PC-3 (cell line): ENCODE data around the gene GALNTL6.

ENCODE experiments used
- EZH2 ChIP-seq: fragments of 300-600 bp; sonication (generic); IDR thresholded peaks from one replicate; pipeline ENCODE4 v1.6.1; 2017; ENCODE audit warnings: antibody characterized with exemption, mild to moderate bottlenecking, low read length; ENCODE audit not compliant: unreplicated experiment
- TF ChIP-seq, protein P1 (sequence below): fragments of 300-600 bp; sonication (generic); conservative IDR thresholded peaks from 2 replicates; pipeline ENCODE4 v1.5.1; 2017; ENCODE audit warnings: antibody characterized with exemption, low read depth, mild to moderate bottlenecking, low read length

DNA sequence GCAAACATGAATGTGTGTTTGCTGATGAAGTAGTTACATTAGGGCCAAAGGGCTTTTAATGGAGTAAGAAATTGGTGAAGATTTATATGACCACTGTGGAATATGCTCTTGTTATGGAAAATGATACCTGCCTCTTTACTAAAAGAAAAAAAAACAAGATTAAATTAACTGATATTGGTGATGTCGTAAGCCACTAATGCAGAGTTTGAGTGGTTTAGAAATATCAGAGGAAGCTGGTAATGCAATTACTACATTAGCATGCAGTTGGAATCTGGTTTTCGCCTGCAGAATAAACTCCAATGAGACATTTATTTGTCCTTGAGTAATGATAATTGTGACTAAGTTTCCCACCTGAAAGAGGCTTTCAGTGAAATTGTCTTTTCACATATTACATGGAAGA lies 597.9 kb downstream of the GALNTL6 start:
- TF ChIP-seq, protein P1, sequence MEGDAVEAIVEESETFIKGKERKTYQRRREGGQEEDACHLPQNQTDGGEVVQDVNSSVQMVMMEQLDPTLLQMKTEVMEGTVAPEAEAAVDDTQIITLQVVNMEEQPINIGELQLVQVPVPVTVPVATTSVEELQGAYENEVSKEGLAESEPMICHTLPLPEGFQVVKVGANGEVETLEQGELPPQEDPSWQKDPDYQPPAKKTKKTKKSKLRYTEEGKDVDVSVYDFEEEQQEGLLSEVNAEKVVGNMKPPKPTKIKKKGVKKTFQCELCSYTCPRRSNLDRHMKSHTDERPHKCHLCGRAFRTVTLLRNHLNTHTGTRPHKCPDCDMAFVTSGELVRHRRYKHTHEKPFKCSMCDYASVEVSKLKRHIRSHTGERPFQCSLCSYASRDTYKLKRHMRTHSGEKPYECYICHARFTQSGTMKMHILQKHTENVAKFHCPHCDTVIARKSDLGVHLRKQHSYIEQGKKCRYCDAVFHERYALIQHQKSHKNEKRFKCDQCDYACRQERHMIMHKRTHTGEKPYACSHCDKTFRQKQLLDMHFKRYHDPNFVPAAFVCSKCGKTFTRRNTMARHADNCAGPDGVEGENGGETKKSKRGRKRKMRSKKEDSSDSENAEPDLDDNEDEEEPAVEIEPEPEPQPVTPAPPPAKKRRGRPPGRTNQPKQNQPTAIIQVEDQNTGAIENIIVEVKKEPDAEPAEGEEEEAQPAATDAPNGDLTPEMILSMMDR: no peak
- no peak for TF ChIP-seq EZH2
